GM21390 (cell line): Measurements from ENCODE around the gene CAVIN3.

ENCODE experiments used
- ATAC-seq: cut with Tn5 transposase; IDR thresholded peaks from one replicate; pipeline ENCODE4 v1.9.1; 2021; ENCODE audit not compliant: unreplicated experiment

Gene CAVIN3, protein sequence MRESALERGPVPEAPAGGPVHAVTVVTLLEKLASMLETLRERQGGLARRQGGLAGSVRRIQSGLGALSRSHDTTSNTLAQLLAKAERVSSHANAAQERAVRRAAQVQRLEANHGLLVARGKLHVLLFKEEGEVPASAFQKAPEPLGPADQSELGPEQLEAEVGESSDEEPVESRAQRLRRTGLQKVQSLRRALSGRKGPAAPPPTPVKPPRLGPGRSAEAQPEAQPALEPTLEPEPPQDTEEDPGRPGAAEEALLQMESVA

GRCh38 chr11:6320411-6321155 lies at the start of gene CAVIN3:
Gene CAVIN3, minus strand, starts transcription at chr11:6320501. Its CDS starts 25 bp downstream, at chr11:6320476.
- peak; percentile 41 for ATAC-seq

GRCh38 chr11:6365659-6366058 lies 45.4 kb upstream of the CAVIN3 start:
- ATAC-seq: no peak

DNA sequence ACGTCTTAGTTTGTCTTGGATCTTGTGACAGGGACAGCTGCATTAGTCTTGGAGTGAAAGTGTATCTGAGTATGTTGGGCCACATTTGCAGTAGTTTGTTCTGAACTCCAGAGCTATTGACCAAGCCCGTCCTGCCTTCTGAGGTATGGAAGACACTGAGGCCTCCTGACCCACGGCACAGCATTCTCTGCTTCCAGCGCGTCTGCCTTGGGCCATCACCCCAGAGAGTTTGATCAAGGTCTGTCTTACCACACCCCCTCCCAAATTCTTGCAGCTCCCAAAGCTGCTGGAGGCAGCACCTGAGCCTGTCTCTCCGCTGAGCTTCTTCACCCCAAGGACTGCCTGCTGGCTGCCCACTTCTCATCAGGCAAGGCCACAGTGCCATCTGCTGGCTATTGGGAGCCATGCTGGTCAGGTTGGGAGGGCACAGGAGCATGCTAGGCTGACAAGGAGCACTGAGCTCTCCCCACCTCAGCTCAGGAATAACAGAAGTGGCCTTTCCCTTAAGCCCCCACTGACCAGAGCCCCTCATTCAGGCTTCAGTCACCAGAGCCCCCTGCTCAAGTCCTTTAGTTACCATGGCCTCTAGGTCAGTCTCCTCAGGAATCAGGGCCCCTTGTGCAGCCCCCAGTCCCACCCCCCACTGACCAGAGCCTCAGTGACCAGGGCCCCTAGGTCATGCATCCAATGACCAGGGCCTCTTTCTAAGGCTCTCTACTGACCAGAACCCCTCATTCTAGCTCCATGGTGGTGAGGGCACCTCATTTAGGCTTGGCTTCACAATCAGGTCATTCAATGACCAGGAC lies 42.8 kb upstream of the CAVIN3 start:
- ATAC-seq: peak; percentile 92

DNA sequence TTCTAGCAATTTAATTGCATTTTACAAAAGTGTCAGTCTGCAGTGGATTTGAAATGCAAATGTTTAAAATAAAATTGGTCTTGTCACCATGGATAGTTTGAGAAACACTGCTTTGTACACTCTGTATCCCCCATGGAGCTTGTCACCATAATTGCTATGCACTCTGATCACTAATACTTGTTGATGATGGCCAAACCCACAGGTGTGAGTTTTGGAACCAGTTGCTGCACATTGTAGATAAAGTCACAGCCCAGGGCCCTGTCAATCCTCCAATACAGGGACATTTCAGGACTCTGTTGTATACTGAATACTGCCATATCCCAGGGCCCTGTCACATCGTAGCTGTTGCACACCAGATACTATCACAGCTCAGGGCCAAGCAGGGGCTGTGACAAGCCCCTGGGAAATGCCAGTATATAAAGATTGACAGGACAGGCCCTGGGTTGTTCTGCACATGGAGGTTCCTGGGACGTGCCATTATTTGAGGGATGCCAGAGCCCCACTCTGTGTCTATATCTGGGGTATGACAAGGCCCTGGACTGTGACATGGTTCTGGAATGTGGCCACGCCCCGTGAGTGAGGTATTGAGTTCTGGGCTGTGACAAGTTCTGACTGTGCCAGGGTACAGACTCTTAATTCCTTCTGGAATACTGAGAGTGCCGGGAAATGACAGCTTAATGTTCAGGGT lies 42.0 kb upstream of the CAVIN3 start:
- ATAC-seq: no peak

GRCh38 chr11:6360183-6360582 lies 39.9 kb upstream of the CAVIN3 start:
- ATAC-seq: no peak

DNA sequence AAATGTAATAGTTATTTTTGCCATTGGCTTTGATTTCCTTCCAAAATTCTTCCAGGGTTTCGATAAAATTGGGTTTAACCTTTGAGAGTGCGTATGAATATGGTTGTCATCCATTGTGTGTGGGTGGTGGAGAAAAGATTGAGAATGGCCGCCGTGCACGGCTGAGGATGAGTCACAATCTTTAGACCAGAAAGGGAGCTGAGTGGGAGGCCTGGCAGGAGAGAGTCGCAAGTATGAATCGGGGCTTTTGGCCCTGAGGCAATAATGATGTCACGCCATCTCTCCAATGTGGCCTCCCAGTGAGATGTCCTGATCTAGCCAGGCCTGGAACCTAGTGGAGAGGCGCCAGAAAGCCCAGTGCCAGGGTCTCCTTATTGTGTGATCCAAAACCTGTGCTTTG lies 36.9 kb upstream of the CAVIN3 start:
- no peak for ATAC-seq

- ATAC-seq: no peak
Observed at GRCh38 chr11:6356503-6357055, 36.3 kb upstream of the CAVIN3 start.

DNA sequence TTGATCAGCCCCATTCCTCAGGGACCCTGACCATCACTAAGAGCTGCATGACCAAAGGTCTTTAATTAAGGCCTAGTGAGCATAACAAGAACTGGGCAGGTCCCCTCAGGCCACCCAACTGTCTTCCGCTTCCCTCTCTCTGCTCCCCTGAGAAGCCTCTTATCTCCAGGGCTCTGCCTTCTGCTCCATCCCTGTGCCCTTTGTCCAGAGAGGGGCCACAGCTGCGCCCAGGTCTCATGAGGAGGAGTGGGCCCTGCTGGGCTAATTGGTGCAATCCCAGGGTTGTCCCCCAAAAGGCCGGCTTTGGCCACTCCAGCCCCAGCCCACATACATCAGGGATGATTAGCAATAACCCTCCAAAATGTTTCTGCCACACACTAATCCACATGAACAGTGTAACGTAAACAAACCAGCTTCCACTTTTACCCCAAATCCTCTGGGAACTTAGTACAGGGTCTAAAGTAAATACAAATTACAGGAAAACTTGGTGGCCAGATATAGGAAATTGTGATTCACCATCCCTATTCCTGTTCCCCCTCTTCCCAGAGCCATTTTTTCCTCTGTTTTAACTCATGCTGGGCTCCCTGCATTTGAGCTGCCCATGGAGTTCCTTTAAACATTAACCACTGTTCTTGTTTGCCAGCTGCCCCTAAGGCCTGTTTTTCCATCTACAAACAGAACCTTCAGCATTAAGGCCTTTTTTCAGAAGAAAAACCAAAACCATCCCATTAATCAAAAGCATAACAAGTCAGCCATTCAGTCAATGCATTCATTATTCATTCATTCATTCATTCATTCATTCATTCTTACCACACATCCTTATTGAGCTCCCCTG lies 34.6 kb upstream of the CAVIN3 start:
- ATAC-seq: no peak

DNA sequence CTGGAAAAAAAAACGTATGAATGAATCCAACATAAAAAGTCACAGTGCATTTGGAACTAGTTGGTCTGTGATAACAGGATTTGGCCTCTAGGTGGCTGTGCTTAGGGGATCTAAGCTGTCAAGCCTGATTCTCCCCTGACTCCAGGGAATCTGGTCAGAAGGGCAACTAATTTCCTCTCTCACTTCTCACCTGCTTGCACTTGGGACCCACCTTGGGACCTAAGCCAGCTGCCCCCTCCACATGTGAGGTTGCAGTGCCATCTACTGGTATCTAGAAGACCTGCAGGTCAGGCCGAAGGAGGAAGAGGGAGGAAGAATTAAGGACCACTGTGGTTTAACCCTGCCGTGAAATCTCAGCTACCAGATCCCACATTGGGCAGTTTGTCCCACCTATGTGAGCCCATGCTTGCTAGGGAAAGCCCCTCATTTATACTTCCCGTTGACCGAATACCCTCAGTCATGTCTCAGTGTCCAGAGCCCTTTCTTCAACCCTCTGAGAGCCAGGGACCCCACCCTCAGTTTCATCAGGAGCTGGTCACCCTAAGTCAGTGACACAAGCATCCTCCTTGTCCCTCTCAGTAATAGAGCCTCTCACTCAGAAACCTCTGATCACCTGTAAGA lies 33.2 kb upstream of the CAVIN3 start:
- peak; percentile 87 for ATAC-seq

DNA sequence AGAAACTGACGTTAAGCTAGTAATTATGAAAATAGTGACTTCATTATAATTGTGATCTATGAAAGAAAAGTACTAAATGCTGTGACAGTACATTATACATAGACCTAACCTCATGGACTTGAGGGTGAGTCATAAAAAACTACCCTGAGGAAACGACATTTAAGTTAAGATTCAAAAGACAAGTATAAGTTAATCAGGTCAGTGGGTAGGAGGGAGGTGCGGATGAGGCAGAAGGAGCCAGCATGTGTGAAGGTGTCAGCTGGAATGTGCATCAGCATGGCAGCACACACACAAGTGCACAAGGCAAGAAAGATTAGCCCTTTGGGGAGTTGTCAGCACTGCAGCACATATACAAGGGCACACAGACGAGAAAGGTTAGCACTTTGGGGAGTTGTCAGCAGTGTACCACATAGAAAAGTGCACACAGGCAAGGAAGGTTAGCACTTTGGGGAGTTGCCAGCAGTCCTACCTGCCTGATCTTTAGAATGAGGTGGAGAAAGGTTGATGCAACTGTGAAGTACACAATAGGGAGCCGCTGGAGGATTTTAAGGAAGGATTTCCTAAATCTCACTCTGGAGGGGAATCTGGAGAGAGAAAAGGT lies 31.6 kb upstream of the CAVIN3 start:
- ATAC-seq: no peak

DNA sequence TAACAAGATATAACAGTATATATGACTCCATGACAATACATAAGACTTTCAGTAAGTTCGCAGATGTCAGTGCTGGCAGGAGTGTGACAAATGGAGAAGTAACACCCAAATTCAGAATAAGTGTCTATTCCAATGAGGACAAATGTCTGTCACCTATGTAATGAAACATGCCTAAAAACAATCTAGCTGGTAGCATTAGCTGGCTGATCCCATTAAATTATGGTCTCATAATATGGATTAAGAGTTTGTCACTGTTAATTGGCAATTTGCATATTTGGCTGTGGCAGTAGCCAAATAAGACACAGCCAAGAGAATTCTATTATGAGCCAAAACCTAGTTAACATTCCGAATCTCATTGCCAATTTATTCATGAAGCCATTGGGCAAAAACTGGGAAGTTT lies 30.2 kb upstream of the CAVIN3 start:
- no peak for ATAC-seq

DNA sequence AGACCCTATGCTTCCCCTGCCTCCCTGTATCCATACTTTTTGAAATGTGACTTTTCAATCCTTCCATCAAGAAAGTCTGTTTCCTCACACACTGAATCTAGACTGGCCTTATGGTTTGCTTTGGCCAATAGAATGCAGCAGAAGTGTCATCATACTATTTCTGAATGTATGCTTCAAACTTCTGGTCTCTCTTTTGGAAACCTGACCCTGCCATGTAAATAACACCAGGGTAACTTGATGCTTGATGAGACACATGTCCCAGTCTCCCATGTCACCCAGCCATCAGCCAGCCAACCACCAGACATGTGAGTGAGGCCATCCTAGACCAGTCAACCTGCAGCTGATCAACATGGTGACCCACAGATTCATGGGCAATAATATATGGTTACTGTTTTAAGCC lies 29.7 kb upstream of the CAVIN3 start:
- no peak for ATAC-seq

- ATAC-seq: no peak
Observed at GRCh38 chr11:6345366-6345765, 25.1 kb upstream of the CAVIN3 start.

- no peak for ATAC-seq
Observed at GRCh38 chr11:6336293-6336692, 16.0 kb upstream of the CAVIN3 start.

DNA sequence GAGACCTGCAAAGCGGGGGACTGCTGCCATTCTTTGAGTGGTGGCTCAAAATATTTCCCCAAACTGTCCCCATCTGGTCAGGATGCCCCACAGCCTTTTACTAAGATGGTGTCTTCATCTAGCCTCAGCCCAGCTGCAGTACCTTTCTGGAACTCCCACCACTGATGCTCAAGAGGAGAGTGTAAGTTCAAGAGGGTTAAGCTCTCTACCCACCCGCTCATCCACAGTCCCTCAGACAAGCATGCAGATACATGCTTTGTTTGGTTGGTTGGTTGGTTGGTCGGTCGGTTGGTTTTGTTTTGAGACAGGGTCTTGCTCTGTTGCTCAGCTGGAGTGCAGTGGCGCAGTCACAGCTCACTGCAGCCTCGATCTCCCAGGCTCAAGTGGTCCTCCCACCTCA lies 14.5 kb upstream of the CAVIN3 start:
- ATAC-seq: no peak

DNA sequence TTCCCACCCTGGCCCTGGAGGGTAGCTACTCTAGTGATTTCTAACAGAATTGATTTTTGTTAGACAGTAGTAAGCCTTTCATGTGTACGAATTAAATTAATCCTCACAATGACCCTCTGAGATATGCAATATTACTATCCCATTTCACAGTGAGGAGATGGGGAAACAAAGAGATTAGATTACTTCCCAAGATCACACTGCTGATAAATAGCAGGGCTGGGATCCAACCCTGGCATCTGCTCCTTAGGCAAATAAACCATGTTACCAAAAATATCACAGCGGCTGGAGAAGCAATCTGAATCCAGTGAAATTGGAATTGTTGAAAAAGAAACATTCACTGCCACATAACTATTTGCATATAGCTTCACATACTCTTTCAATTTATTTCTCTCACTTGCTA lies 12.8 kb upstream of the CAVIN3 start:
- no peak for ATAC-seq

- no peak for ATAC-seq
Observed at GRCh38 chr11:6332066-6332465, 11.8 kb upstream of the CAVIN3 start.

- no peak for ATAC-seq
Observed at GRCh38 chr11:6328321-6328720, 8.0 kb upstream of the CAVIN3 start.

GRCh38 chr11:6327806-6328205 lies 7.5 kb upstream of the CAVIN3 start:
- ATAC-seq: no peak
